GM21423 (cell line): ENCODE data around the gene TEX11.
"Not testable (repeated sequence)": the region's sequence is repeated elsewhere in the genome, so short reads cannot be mapped to it uniquely, and the experiment has no call there.

Experiments used
- ATAC-seq: cut with Tn5 transposase; IDR thresholded peaks from one replicate; pipeline ENCODE4 v1.9.1; 2021; ENCODE audit warnings: mild to moderate bottlenecking, moderate library complexity; ENCODE audit not compliant: unreplicated experiment

Gene TEX11

DNA sequence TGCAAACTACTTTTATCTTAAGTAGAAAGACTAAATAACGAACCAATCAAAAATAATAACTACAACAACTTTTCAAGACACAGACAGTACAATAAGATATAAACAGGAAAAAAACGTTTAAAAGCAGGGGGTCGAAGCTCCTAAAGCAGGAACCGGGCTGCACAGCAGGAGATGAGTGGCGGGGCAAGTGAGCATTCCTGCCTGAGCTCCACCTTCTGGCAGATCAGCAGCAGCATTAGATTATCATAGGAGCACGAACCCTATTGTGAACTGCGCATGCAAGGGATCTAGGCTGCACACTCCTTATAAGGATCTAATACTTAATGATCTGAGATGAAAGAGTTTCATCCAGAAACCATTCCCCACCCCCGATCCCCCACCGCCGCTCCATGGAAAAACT lies 146.2 kb downstream of the TEX11 start:
- ATAC-seq, result no peak

DNA sequence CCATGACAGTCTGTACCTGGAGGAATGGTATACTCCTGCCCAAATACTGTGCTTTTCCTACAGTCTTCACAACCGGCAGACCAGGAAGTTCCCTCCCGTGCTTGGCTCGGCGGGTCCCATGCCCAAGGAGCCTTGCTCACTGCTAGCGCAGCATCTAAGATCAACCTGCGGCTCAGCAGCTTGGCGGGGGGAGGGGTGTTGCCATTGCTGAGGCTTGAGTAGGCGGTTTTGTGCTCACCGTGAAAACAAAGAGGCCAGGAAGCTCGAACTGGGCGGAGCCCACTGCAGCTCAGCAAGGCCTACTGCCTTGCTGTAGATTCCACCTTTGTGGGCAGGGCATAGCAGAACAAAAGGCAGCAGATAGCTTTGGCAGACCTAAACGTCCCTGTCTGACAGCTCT lies 152.7 kb downstream of the TEX11 start:
- ATAC-seq, result no peak

DNA sequence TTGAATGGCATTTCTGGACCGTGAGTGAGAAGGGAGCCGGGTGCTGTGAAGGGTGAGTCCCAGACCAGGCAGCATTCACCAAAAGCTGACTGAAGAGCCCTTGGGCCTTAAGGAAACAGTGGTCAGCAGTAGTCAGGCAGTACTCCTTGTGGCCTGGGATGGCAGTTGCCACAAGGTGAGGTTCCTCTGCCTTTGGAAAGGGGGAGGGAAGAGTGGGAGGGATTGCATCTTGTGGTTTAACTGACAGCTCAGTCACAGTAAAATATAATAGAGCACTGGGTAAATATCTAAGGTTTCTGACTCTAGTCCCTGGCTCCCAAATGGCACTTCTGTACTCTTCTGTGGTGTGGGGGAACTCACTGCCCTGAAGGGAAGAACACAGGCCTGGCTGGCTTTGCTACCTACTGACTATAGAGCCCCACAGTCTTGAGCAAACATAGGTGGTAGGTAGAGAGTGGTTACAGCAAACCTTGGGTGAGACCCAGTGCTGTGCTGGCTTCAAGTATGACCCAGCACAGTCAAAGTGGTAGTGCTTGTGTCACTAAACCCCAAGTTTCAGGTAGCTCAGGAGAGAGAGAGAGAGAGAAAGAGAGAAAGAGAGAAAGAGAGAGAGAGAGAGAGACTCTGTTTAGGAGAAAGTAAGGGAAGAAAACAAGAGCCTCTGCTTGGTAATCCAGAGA lies 154.2 kb downstream of the TEX11 start:
- ATAC-seq, result no peak

DNA sequence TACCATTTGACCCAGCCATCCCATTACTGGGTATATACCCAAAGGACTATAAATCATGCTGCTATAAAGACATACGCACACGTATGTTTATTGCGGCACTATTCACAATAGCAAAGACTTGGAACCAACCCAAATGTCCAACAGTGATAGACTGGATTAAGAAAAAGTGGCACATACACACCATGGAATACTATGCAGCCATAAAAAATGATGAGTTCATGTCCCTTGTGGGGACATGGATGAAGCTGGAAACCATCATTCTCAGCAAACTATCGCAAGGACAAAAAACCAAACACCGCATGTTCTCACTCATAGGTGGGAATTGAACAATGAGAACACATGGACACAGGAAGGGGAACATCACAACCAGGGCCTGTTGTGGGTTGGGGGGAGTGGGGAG lies 174.7 kb downstream of the TEX11 start:
- ATAC-seq, result not testable (repeated sequence)

DNA sequence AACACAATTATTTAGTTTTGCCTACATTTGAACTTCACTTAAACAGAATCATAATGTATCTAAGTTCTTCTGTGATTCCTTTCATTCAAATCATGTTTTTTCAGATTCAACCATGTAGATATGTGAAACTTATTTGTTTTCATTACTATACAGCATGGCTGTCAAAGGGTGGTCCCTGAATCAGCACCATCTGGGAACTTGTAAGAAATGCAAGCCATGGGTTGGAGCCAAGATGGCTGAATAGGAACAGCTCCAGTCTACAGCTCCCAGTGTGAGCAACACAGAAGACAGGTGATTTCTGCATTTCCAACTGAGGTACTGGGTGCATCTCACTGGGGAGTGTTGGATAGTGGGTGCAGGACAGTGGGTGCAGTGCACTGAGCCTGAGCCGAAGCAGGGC lies 180.6 kb downstream of the TEX11 start:
- ATAC-seq, result not testable (repeated sequence)

DNA sequence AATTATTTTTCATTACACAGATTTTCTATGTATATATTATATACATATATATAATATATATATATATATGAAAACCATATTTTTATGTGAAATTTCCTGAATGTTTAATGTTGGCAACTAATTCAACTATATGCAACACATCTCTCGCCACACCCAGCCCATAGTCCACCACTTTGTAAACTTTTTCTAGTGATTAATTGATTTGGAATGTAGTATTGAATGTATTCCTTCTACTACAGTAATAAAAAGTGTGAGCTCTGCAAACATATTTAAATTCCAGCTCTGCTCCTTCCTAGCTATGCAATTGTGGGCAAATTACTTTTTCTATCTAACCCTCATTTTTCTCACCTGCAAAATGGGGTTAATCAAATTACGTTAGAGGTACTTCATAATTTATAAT lies 187.8 kb downstream of the TEX11 start:
- ATAC-seq, result no peak

DNA sequence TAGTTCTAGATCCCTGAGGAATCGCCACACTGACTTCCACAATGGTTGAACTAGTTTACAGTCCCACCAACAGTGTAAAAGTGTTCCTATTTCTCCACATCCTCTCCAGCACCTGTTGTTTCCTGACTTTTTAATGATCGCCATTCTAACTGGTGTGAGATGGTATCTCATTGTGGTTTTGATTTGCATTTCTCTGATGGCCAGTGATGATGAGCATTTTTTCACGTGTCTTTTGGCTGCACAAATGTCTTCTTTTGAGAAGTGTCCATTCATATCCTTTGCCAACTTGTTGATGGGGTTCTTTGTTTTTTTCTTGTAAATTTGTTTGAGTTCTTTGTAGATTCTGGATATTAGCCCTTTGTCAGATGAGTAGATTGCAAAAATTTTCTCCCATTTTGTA lies 197.2 kb downstream of the TEX11 start:
- ATAC-seq, result not testable (repeated sequence)

DNA sequence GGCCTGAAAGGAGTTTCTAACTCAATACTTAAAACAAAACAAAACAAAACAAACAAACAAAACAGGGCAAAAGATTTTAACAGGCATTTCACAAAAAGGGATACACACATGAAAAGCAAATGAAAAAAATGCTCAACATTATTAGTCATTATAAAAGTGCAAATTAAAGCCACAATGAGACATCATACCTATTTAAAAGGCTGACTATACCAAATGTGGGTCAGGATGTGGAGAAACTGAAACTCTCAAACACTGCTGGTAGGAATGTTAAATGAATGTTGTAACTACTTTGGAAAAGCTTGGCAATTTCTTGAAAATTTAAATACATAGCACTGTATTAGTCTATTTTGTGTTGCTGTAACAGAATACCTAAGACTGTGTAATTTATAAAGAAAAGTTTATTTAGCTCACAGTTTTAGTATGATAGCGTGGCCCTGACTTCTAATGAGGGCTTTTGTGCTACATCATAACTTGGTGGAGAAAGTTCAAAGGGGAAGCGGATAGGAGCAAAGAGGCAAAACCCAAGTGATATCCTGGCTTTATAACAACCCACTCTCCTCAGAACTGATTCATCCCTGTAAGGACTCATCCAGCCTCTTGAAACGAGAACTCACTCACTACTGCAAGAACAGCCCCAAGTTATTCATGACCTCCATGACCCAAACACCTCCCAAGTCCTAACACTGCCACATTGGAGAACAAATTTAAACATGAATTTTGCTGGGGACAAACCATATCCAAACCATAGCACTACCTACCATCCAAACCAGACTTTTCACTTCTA lies 214.0 kb downstream of the TEX11 start:
- ATAC-seq, result no peak

DNA sequence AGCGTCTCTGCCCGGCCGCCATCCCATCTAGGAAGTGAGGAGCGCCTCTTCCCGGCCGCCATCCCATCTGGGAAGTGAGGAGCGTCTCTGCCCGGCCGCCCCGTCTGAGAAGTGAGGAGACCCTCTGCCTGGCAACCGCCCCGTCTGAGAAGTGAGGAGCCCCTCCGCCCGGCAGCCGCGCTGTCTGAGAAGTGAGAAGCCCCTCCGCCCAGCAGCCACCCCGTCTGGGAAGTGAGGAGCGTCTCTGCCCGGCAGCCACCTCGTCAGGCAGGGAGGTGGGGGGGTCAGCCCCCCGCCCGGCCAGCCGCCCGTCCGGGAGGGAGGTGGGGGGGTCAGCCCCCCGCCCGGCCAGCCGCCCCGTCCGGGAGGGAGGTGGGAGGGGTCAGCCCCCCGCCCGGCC lies 229.1 kb downstream of the TEX11 start:
- not testable (repeated sequence) for ATAC-seq

DNA sequence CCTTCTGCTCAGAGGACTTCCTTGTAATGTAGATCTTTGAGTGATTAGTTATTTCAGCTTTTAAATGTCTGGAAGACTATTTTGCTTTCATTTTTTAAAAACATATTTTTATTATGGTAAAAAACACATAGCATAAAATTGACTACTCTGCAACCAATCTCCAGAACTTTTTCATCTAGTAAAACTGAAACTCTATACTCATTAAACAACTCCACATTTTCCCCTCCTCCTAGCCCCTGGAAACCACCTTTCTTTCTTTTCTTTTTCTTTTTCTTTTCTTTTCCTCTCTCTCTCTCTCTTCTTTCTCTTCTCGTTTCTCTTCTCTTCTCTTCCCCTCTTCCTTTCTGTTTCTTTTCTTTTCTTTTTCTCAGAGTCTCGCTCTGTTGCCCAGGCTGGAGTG lies 233.2 kb downstream of the TEX11 start:
- ATAC-seq, result no peak

DNA sequence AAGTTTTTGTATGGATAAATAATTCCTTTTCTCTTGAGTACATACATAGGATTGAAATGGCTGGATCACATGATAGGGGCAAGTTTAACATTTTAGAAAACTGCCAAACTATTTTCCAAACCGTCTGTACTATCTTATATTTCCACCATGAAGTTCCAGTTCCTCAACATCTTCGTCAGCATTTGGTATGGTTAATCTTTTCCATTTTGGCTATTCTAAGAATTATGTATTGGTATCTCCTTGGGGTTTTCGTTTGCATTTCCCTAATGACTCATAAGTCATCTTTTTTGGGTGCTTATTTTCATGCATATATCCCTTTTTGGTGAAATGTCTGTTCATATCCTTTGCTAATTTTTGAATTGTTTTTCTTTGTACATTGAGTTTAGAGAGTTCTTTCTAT lies 236.2 kb downstream of the TEX11 start:
- no peak for ATAC-seq

DNA sequence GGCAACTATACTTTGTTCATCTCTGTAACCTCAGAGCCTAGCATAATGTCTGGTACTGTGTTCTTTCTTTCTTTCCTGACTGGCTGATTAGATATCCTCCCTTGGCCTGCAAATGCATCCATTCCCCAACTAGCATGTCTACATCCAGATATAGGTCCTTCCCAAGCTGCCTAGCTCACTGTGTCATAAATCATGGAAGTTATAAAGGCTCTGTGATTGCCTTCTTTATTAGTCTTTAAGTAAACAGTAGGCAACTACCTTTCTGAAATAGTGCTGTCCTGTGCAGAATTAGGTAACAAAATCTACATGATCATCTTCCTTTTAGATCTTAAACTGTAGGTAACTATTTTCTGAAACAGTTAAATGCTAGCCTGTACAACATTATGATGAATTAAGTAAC lies 239.4 kb downstream of the TEX11 start:
- no peak for ATAC-seq

DNA sequence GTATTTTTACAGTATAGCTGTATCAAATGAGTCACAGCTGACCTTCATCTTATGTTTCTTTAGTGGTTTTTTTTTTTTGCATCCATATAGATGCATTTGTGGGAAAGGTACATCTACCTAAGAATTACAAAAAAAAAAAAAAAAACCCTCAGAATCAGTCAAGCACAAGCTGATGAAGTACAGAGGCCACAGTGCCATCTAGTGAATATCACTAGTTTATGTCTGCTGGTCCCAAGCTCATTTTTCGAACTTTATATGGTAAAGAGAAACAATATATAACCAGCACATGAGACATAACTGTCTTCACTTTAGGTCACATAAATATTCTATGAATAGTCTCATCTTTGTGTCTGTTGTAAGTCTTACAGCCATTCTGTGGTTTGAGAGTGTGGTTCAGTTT lies 243.8 kb downstream of the TEX11 start:
- ATAC-seq, result no peak

DNA sequence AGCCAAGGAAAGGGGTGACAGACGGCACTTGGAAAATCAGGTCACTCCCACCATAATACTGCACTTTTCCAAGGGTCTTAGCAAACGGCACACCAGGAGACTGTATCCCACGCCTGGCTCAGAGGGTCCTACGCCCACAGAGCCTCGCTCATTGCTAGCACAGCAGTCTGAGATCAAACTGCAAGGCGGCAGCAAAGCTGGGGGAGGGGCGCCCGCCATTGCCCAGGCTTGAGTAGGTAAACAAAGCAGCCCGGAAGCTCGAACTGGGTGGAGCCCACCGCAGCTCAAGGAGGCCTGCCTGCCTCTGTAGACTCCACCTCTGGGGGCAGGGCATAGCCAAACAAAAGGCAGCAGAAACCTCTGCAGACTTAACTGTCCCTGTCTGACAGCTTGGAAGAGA lies 247.4 kb downstream of the TEX11 start:
- not testable (repeated sequence) for ATAC-seq

DNA sequence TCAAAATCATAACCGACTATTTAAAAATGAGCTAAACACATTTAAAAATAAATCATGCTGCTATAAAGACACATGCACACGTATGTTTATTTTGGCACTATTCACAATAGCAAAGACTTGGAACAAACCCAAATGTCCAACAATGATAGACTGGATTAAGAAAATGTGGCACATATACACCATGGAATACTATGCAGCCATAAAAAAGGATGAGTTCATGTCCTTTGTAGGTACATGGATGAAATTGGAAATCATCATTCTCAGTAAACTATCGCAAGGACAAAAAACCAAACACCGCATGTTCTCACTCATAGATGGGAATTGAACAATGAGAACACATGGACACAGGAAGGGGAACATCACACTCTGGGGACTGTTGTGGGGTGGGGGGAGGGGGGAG lies 251.0 kb downstream of the TEX11 start:
- ATAC-seq, result not testable (repeated sequence)

DNA sequence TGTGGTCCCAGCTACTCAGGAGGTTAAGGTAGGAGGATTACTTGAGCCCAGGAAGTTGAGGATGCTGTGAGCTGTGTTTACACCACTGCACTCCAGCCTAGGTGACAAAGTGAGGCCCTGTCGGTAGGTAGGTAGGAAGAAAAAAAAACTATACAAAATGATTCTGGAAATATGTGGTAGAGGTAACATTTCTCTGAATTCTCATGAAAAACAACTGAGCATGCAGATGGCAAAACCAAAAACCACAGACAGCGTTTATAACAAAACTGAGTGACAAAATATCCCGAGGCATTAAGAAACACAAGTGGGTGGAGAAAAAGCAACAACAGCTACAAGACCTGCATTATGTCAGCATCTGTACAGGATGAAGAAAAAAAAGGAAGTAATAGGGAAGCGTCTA lies 252.2 kb downstream of the TEX11 start:
- ATAC-seq, result no peak

DNA sequence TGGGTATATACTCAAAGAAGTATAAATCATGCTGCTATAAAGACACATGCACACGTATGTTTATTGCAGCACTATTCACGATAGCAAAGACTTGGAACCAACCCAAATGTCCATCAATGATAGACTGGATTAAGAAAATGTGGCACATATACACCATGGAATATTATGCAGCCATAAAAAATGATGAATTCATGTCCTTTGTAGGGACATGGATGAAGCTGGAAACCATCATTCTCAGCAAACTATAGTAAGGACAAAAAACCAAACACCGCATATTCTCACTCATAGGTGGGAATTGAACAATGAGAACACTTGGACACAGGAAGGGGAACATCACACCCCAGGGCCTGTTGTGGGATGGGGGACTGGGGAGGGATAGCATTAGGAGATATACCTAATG lies 260.6 kb downstream of the TEX11 start:
- not testable (repeated sequence) for ATAC-seq

DNA sequence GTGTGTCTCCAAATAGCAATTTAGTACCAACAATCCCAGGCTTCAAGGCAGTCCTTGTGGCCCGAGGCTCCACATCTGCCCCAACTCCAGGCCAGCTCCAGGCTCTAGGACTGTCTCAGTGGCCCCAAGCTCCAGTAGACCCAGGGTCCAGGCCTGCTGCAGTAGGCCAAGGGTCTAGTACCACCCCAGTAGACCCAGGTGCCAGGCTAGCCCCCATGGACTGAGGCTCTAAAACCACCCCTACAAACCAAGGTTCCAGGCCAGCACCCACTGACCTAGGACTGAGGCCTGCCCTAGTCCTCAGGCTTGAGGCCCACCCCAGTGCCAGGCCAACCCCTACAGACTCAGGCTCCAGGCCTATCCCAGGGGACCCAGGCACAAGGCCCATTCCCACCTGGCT lies 272.3 kb downstream of the TEX11 start:
- no peak for ATAC-seq

DNA sequence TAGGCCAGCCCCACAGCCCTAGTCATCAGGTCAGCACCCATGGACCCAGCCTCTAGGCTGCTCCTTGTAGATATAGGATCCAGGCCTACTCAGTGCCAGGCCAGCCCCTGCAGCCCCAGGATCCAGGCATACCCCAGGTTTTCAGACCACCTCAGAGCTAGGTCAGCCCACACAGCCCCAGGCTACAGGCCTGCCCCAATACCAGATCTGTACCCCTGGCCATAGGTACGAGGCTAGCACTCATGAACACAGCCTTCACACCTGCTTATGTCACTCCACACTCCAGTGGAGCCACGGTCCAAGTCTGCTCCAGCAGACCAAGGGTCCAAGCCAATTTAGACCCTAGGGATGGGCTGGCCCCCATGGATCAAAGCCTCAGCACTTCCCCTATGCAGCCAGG lies 272.8 kb downstream of the TEX11 start:
- ATAC-seq, result no peak

DNA sequence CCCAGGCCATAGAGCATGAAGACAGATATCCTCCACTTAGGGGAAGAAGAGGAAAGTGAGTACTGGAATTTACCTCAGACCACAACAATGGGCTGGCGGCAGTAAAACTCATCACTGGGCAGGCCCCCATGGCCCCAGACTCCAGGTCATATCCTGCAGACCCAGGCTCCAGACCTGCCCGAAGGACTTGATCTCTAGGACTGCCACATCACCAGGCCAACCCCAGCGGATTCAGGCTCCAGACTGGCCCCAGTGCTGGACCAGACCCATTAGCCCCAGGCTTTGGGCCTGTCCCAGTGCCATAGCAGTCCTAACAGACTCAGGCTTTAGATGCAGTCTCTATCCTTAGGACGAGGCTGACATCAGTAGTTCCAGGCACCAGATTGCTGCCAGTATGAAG lies 273.3 kb downstream of the TEX11 start:
- no peak for ATAC-seq

DNA sequence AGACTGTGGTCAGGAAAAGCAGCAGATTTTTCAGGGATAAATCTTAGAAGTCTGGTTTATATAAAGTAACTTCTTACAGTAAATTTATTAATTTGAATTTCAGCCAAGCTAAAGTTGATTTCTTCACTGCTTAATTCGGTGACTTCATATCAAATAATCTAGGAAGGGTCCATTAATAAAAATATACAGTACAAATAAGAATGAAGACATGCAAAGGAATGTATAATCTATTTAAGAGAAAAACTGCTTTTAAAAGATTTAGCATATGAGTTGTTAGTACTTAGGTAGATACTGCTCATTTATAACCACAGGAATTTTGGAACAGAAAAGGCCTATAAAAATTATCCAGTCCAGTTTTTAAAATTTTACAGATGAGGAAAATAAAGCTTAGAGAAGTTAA lies 286.8 kb downstream of the TEX11 start:
- no peak for ATAC-seq

DNA sequence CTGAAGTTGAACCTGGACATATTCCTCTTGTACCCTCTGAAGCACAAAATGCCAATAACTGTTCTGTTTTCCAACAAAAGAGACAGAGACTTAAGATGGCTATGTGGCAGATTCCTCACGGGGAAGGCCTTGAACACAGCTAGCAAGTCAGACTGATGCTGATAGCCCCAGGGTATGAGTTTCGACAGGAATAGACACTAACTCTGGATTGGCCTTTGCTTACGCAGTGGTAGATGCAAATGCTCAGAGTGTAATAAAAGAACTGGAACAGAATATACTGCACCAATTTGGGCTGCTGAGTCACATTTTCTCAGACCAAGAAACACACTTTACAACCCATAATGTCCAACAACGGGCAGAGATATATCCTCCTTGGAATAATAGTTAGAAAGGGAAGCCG lies 290.0 kb downstream of the TEX11 start:
- no peak for ATAC-seq

DNA sequence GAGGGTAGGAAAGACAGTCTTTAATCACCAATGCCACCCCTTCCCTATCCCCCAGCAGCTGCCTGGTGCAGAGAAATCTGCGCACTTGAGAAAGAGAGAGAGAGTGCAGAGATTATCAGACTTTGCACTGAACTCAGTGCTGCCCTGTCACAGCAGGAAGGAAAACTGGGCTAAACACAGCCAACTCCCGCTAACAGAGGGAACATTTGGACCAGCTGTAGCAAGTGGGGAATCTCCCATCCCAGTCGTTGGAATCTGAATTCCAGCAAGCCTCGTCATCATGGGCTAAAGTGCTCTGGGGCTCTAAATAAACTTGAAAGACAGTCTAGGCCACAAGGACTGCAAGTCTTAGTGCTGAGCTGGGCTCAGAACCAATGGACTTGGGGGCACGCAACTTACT lies 295.2 kb downstream of the TEX11 start:
- no peak for ATAC-seq
